ENCODE data around the gene ENTPD5.
"Not testable (repeated sequence)": the region's sequence is repeated elsewhere in the genome, so short reads cannot be mapped to it uniquely, and the experiment has no call there.

The ENTPD5 gene

DNA sequence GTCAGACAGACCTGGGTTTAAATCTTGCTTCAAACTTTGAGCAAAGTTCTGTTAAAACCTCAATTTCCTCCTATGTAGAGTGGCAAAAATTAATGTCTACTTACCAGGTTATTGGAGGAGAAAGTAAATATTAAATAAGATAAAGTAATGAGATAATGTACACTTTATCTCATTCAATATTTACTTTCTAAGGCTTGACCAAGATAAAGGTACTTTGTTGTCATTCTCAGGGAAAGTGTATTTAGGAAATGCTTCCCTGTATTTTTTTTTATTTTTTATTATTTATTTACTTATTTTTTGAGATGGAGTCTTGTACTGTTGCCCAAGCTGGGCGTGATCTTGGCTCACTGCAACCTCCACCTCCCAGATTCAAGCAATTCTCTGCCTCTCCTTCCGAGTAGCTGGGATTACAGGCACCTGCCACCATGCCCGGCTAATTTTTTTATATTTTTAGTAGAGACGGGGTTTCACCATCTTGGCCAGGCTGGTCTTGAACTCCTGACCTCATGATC is 73.9 kb downstream of the ENTPD5 start:
- in situ Hi-C loops (cut with MboI; ENCODE audit: low sequenced_read_pairs), result no loop called here

DNA sequence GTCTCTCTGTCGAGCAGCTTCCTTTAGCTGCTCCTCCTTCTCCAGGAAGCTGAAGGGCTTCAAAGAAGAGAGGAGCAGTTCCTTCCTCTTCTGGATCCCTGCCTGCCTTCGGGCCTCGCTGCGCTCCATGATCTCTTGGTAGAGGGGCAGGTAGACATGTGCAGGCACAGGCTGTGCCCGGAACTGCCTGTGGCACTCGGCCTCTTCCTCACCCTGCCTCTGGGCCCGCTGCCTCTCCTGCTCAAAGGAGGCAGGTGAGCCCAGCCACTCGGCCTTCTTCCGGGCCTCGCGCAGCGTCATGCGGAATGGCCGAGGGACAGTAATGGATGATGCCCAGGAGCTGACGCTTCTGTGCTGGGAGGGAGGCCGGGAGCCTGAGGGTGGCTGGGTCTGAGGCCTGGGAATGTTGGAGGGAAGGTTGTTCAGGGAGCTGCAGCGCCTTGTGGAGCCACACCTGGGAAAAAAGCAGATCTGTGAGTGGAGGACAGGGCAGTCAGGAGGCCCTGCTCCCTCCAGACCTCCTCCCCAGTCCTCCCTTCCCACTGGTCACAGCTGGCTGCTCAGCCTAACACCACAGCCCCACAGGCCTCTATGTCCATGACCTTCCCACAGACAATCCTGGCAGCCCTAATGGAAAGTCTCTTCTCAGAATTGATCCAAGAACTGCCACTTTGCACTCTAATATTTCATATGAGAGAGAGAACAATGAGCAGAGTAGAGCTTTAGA is 74.5 kb downstream of the ENTPD5 start:
- in situ Hi-C loops (cut with MboI; ENCODE audit: low sequenced_read_pairs), result no loop called here

DNA sequence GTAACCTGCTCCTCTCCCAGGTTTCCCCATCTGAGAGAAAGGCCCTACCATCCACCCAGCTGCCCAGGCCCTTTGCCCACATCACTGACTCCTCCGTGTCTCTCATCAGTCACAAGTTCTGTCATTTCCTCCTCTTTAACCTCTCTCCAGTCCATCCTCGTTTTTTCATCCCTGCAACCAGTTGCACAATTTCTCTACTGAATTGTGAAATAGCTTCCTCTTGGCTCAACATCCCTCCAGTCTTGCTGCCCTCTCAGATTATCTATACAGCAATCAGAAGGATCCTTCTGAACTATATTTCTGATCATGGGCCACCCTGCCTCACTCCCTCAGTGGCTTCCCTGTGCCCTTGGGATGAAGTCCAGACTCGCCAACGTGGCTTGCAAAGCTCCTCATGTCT is 76.0 kb downstream of the ENTPD5 start:
- in situ Hi-C loops (cut with MboI; ENCODE audit: low sequenced_read_pairs), result no loop called here

DNA sequence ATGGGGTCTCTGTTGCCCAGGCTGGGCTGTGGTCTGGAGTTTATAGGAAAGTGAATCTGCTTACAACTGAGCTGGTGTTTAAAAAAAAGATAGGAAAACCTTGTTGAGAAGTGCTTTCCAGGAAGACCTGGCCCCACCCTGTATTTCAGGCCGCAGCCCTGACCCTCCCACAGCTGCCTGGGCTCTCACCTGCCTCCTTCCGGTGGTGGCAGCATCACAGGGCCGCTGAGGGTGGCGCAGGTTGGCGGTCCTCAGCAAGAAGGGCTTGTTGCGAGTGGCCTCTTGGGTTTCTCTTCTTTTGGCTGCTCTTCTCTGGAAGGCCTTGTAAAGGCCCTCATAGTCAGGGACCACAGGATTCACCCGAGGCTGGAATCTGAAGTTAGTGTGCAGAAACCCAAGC is 76.9 kb downstream of the ENTPD5 start:
- in situ Hi-C loops (cut with MboI; ENCODE audit: low sequenced_read_pairs), result no loop called here

DNA sequence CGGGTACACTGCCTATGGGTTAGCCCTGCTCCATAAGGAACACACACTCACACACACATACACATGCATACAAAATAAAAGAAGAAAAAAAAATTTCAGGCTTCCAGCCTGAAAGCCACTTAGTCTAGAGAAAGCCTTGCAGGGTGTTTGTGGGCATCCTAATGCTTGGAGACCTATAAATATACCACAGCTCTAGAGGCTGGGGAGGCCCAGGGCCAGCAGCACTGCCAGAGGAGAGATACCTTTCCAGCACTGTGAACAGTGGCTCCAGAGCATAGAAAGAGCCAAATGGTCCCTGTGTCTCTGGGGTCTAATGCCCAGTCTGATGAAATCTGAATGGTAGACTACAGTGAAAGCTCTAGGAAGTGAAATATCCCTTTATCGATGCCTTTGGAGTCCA is 82.1 kb downstream of the ENTPD5 start:
- in situ Hi-C loops (cut with MboI; ENCODE audit: low sequenced_read_pairs), result no loop called here

DNA sequence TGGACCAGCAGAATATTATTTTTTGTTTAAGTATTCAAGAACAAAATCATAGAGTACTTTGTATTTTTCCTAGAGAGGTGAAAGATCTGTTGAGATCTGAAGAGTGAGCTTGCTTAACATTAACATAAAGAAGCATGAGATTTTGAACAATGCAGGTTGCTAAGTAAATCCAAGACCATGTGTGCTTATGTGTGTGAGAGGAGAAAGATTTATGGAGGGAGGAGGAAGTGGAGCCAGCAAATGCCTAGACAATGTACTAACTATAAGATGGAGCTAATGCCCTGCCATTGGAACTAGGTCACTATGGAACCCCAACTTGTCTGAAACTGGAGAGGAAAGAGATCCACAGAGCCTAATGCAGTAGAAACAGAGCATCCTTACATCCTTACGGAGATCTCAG is 82.5 kb downstream of the ENTPD5 start:
- in situ Hi-C loops (cut with MboI; ENCODE audit: low sequenced_read_pairs), result no loop called here

DNA sequence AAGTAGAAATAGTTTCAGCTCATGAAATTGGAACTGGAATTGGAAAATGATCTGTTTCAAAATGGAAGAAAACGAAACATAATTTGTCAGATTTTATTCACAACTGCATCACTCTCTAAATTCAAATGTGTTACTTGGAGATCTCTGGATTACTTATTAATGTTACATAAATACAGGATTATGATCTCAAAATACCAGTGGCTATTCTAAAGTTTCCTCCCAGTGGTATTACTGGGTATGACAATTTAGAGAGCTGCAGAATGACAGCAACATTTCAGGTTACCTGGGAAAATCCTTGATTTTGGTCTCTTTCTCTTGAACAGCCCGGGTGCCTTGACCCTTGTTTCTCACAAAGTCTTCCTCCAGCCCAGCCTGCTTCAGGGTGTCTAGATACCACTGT is 83.4 kb downstream of the ENTPD5 start:
- in situ Hi-C loops (cut with MboI; ENCODE audit: low sequenced_read_pairs), result no loop called here

DNA sequence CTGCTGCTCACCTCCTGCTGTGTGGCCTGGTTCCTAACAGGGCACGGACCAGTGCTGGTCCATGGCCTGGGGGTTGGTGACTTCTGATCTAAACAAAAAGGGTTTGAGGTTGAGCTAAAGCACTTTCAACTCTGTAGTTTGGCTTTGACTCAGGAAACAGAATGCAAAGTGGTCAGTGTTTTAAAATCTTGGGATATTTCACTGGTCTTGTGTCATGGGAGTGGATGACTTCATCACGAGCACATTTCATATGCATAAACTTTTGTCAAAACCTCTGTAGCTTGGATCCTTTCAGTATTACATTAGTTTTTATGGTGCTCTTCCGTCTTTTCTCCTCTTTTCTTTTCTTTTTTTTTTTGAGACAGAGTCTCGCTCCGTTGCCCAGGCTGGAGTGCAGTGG is 94.8 kb downstream of the ENTPD5 start:
- in situ Hi-C loops (cut with MboI; ENCODE audit: low sequenced_read_pairs), result no loop called here

DNA sequence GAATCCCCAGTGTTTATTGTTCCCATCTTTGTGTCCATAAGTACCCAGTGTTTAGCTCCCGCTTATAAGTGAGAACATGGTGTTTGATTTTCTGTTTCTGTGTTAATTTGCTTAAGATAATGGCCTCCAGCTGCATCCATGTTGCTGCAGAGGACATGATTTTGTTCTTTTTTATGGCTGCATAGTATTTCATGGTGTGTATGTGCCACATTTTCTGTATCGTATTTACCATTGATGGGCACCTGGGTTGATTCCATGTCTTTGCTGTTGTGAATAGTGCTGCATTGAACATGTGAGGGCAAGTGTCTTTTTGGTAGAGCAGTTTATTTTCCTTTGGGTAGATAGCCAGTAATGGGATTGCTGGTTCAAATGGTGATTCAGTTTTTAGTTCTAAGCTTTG is 99.6 kb downstream of the ENTPD5 start:
- in situ Hi-C loops (cut with MboI; ENCODE audit: low sequenced_read_pairs), result not testable (repeated sequence)

DNA sequence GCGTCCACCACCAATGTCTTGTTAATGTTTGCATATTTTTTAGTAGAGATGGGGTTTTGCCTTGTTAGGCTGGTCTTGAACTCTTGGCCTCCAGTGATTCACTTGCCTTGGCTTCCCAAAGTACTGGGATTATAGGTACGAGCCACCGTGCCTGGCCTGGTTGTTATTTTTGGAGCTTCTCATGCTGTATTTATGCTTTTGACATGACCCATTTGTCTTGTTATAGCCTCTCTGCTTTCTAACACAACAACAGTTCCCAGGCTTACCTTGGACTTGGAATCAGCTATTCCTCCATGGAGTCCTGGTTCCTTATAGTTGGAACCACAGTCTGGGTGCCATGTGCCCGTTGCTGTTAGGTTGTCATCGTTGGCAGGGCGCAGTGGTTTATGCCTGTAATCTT is 102.8 kb downstream of the ENTPD5 start:
- in situ Hi-C loops (cut with MboI; ENCODE audit: low sequenced_read_pairs), result no loop called here

DNA sequence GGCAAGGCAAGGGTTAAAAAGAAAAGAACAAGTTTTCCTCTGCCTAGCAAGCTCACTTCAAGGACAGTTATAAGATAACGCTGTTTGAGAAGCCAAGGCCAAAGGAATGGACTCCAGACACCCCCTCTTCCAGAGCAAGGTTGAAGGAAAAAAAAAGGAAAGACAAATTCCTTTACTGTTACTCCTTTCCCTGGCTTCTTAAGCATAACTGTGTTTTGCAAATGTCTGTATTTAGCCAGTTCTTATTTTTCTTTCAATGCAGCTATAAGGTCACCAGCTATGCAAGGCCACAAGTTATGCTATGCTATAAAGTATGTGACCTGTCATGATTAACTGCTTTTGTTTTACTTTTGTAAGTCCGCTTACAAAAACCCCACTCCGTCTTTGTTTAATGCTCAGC is 105.8 kb downstream of the ENTPD5 start:
- in situ Hi-C loops (cut with MboI; ENCODE audit: low sequenced_read_pairs), result no loop called here

DNA sequence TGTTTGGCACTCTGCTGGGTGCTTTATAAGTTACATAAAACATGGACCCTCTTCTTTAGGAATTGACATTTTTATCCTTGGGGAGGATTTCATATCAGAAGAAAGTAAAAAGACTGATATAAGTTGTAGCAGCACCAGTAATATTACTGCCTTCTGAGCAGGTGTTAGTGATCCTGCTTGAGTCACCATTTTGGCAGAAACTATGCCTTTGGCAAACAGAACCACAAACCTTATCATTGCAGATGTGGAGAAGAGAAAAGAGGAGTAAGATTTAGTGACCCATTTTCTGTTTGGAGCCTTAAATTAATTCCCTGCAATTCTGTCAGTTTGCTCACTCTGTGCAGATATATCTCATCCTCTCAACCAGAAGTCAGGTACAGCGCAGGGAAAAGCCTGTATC is 109.4 kb downstream of the ENTPD5 start:
- in situ Hi-C loops (cut with MboI; ENCODE audit: low sequenced_read_pairs), result no loop called here

Measured in HL-60/S4 treated with phorbol 12-myristate 13-acetate at 8.2 ng/mL for 4 days and 3 days (cell line).